Measurements from ENCODE around the gene ODF2. TPM values are rescaled to one million over a fixed set of nuclear protein-coding genes. Genes with fewer than 3 reads are reported as not detected.

ODF2 gene
- total and polyA plus RNA-seq, 10 of the 15 experiments (the other 5 are each of a cell fraction or from before 2014, with no cell fraction given) = 8.7 to 65.1 (median 38.5) TPM

DNA sequence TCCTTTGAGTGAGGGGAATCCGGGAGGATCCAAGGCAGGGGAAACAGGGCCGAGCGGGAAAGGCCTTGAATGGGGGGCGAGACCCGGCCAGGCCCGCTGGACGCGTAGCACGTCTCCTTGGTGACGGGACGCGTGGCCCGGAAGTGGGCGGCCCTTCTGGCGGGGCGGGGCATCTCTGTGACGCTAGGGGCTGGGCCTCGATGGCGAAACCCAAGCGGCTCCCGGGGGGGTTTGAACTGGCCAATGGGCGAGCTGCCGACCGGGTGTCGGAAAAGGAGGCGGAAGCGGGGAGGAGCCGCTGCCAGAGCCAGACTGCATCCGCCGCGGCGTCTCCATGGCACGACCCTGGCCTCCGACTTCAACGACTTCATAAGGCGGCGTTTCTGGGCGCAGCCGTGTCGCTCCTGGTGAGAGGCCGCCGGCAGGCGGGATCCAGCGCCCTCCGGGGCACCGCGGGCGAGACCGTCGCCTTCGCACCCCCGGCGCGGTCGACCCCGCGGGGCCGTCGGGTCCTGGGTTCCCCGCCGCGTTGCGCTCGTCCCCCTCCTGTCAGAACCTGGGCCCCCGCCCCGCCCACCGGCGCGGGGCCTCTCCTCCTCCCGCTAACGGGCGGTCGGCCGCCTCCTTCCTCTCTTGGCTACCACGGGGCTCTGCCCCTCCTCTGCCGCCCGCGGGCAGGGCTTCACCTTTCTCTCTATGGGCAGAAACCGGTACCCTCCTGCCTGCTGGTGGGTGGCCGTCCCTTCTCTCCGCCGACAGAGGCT is at the start of gene ODF2 (continued):
- peak; percentile 52; the same call in 1 of the 2 replicates for TF ChIP-seq CHD2 (IDR thresholded peaks at IDR 0.05; ENCODE audit: borderline replicate concordance, low read depth, low read length)
- TF ChIP-seq, protein P1, sequence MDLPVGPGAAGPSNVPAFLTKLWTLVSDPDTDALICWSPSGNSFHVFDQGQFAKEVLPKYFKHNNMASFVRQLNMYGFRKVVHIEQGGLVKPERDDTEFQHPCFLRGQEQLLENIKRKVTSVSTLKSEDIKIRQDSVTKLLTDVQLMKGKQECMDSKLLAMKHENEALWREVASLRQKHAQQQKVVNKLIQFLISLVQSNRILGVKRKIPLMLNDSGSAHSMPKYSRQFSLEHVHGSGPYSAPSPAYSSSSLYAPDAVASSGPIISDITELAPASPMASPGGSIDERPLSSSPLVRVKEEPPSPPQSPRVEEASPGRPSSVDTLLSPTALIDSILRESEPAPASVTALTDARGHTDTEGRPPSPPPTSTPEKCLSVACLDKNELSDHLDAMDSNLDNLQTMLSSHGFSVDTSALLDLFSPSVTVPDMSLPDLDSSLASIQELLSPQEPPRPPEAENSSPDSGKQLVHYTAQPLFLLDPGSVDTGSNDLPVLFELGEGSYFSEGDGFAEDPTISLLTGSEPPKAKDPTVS (IDR thresholded peaks at IDR 0.05; ENCODE audit: low read depth, low read length) = no peak
- peak in 1 of 2 experiments; percentile 12; a peak in 1 of 4 replicates for TF ChIP-seq SRF (IDR thresholded peaks at IDR 0.05; ENCODE audit: low read depth in 2 of 2, low read length in 2 of 2)
- TF ChIP-seq, protein P2, sequence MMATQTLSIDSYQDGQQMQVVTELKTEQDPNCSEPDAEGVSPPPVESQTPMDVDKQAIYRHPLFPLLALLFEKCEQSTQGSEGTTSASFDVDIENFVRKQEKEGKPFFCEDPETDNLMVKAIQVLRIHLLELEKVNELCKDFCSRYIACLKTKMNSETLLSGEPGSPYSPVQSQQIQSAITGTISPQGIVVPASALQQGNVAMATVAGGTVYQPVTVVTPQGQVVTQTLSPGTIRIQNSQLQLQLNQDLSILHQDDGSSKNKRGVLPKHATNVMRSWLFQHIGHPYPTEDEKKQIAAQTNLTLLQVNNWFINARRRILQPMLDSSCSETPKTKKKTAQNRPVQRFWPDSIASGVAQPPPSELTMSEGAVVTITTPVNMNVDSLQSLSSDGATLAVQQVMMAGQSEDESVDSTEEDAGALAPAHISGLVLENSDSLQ (IDR thresholded peaks at IDR 0.05) = peak; percentile 6; the same call in 1 of the 2 replicates
- no peak for TF ChIP-seq IRF4 (IDR thresholded peaks at IDR 0.05; ENCODE audit: low read depth, low read length)
- TF ChIP-seq RELA (IDR thresholded peaks at IDR 0.05; ENCODE audit: borderline replicate concordance, partially characterized antibody) = peak; percentile 22
- TF ChIP-seq, protein P3, sequence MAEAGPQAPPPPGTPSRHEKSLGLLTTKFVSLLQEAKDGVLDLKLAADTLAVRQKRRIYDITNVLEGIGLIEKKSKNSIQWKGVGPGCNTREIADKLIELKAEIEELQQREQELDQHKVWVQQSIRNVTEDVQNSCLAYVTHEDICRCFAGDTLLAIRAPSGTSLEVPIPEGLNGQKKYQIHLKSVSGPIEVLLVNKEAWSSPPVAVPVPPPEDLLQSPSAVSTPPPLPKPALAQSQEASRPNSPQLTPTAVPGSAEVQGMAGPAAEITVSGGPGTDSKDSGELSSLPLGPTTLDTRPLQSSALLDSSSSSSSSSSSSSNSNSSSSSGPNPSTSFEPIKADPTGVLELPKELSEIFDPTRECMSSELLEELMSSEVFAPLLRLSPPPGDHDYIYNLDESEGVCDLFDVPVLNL (IDR thresholded peaks at IDR 0.05; ENCODE audit: low read depth, low read length) = peak; percentile 89
- TF ChIP-seq RBBP5 (conservative IDR thresholded peaks at IDR 0.05) = no peak
- no peak for TF ChIP-seq TCF12 (IDR thresholded peaks at IDR 0.05; ENCODE audit: low read depth, low read length)
- TF ChIP-seq SUZ12 (IDR thresholded peaks at IDR 0.05; ENCODE audit: unreplicated experiment) = no peak
- TF ChIP-seq ZNF274 (IDR thresholded peaks at IDR 0.05; ENCODE audit: insufficient read depth, insufficient read length) = no peak
- peak; percentile 29; the same call in 1 of the 2 replicates for TF ChIP-seq ZSCAN29 (IDR thresholded peaks at IDR 0.05)
- no peak for TF ChIP-seq ZNF622 (IDR thresholded peaks at IDR 0.05)
- no peak for TF ChIP-seq ETV6 (conservative IDR thresholded peaks at IDR 0.05 in 1 of 2, IDR thresholded peaks at IDR 0.05 in 1 of 2; ENCODE audit: borderline replicate concordance in 1 of 2, low read depth in 1 of 2)
- TF ChIP-seq POU2F2 (IDR thresholded peaks at IDR 0.05; ENCODE audit: borderline replicate concordance, low read depth, low read length) = no peak
- no peak for TF ChIP-seq JUNB (IDR thresholded peaks at IDR 0.05)
